HepG2 (cell line): ENCODE measurements around the gene FAM83C. TPM values are rescaled to one million over a fixed set of nuclear protein-coding genes. Genes with fewer than 3 reads are reported as not detected.

Experiments used
- CEBPB ChIP-seq: IDR thresholded peaks from 2 replicates; pipeline ENCODE4 v1.6.1; 2011; ENCODE audit warnings: low read depth, low read length, improper control_type of control experiment, borderline replicate concordance
- SMAD3 ChIP-seq: sonication (generic); formaldehyde crosslinking; IDR thresholded peaks from 2 replicates; pipeline ENCODE4 v1.4.0; 2020; ENCODE audit warnings: missing genetic modification reagents
- STAG1 ChIP-seq: sonication (generic); formaldehyde crosslinking; IDR thresholded peaks from 2 replicates; pipeline ENCODE4 v1.4.0; 2020; ENCODE audit warnings: missing genetic modification reagents
- TEAD3 ChIP-seq: optimal IDR thresholded peaks from 2 replicates; pipeline ENCODE3; 2016; ENCODE audit warnings: borderline replicate concordance
- U2AF1 ChIP-seq: fragments of 200-400 bp; formaldehyde crosslinking; optimal IDR thresholded peaks from 2 replicates; pipeline ENCODE3; 2017; ENCODE audit warnings: mild to moderate bottlenecking, low read depth, low read length
- ZNF292 ChIP-seq: sonication (generic); formaldehyde crosslinking; IDR thresholded peaks from 2 replicates; pipeline ENCODE4 v1.8.1; 2022; ENCODE audit warnings: mild to moderate bottlenecking, low read depth, missing genetic modification reagents, borderline replicate concordance
- polyA plus RNA-seq, 8 experiments: library from polyadenylated mRNA; depleted of rRNA in 3 of 8; stranded (reverse) in 7 of 8; unstranded in 1 of 8; fragments of >200 nt; fragmentation: Illumina TruSeq in 4 of 8; extraction: Trizol in 4 of 8; gene quantifications; 2 replicates each; pipeline versions ENCODE4 v1.2.1 to v1.2.3, GENCODE V29; 2011 to 2016; ENCODE audit warnings: low read depth in 4 of 8, missing spikeins in 1 of 8, mixed read lengths in 1 of 8; ENCODE audit not compliant: insufficient read depth in 1 of 8
- total RNA-seq, 5 experiments: library from RNA; depleted of rRNA; stranded (reverse); fragments of >200 nt; fragmentation: Illumina TruSeq; extraction: Trizol; gene quantifications; 2 replicates each; pipeline ENCODE4 v1.2.3, GENCODE V29; 2016; ENCODE audit warnings: low read depth in 1 of 5
- TF ChIP-seq, protein P1 (sequence below): sonication (generic); formaldehyde crosslinking; IDR thresholded peaks from 2 replicates; pipeline ENCODE4 v1.5.1; 2020; ENCODE audit warnings: missing genetic modification reagents, mild to moderate bottlenecking, borderline replicate concordance
- TF ChIP-seq, protein P2 (sequence below): IDR thresholded peaks from 2 replicates; pipeline ENCODE4 v1.6.1; 2016; ENCODE audit warnings: low read depth, missing genetic modification reagents, missing compliant biosample characterization

FAM83C gene
- total and polyA plus RNA-seq, 2 of the 13 experiments (the other 11 are each of a cell fraction or from before 2014, with no cell fraction given), result 0.04 TPM; not detected in 1

DNA sequence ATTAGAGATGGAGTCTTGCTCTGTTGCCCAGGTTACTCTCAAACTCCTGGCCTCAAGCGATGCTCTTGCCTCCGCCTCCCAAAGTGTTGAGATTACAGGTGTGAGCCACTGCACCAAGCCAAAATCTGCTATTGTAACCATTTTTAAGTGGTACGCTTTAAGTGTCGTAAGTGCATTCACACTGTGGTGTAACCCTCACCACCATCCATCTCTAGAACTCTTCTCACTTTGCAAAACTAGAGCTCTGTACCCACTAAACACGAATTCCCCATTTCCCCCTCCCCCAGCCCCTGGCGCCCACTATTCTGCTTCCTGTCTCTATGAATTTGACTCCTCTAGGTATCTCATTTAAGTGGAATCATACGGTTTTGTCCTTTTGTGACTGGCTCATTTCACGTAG, 2.8 kb upstream of the FAM83C start (continued):
- no peak for TF ChIP-seq CEBPB
- no peak for TF ChIP-seq TEAD3 (CRISPR knock-in tag)
- TF ChIP-seq STAG1 (CRISPR knock-in tag), result no peak
- TF ChIP-seq ZNF292 (CRISPR knock-in tag), result no peak
- TF ChIP-seq SMAD3 (CRISPR knock-in tag), result no peak
- TF ChIP-seq U2AF1, result no peak
- TF ChIP-seq, protein P1, sequence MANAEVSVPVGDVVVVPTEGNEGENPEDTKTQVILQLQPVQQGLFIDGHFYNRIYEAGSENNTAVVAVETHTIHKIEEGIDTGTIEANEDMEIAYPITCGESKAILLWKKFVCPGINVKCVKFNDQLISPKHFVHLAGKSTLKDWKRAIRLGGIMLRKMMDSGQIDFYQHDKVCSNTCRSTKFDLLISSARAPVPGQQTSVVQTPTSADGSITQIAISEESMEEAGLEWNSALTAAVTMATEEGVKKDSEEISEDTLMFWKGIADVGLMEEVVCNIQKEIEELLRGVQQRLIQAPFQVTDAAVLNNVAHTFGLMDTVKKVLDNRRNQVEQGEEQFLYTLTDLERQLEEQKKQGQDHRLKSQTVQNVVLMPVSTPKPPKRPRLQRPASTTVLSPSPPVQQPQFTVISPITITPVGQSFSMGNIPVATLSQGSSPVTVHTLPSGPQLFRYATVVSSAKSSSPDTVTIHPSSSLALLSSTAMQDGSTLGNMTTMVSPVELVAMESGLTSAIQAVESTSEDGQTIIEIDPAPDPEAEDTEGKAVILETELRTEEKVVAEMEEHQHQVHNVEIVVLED, result no peak
- TF ChIP-seq, protein P2, sequence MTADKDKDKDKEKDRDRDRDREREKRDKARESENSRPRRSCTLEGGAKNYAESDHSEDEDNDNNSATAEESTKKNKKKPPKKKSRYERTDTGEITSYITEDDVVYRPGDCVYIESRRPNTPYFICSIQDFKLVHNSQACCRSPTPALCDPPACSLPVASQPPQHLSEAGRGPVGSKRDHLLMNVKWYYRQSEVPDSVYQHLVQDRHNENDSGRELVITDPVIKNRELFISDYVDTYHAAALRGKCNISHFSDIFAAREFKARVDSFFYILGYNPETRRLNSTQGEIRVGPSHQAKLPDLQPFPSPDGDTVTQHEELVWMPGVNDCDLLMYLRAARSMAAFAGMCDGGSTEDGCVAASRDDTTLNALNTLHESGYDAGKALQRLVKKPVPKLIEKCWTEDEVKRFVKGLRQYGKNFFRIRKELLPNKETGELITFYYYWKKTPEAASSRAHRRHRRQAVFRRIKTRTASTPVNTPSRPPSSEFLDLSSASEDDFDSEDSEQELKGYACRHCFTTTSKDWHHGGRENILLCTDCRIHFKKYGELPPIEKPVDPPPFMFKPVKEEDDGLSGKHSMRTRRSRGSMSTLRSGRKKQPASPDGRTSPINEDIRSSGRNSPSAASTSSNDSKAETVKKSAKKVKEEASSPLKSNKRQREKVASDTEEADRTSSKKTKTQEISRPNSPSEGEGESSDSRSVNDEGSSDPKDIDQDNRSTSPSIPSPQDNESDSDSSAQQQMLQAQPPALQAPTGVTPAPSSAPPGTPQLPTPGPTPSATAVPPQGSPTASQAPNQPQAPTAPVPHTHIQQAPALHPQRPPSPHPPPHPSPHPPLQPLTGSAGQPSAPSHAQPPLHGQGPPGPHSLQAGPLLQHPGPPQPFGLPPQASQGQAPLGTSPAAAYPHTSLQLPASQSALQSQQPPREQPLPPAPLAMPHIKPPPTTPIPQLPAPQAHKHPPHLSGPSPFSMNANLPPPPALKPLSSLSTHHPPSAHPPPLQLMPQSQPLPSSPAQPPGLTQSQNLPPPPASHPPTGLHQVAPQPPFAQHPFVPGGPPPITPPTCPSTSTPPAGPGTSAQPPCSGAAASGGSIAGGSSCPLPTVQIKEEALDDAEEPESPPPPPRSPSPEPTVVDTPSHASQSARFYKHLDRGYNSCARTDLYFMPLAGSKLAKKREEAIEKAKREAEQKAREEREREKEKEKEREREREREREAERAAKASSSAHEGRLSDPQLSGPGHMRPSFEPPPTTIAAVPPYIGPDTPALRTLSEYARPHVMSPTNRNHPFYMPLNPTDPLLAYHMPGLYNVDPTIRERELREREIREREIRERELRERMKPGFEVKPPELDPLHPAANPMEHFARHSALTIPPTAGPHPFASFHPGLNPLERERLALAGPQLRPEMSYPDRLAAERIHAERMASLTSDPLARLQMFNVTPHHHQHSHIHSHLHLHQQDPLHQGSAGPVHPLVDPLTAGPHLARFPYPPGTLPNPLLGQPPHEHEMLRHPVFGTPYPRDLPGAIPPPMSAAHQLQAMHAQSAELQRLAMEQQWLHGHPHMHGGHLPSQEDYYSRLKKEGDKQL (CRISPR knock-in tag), result no peak
